ENCODE data around the gene OAT.

Gene OAT

DNA sequence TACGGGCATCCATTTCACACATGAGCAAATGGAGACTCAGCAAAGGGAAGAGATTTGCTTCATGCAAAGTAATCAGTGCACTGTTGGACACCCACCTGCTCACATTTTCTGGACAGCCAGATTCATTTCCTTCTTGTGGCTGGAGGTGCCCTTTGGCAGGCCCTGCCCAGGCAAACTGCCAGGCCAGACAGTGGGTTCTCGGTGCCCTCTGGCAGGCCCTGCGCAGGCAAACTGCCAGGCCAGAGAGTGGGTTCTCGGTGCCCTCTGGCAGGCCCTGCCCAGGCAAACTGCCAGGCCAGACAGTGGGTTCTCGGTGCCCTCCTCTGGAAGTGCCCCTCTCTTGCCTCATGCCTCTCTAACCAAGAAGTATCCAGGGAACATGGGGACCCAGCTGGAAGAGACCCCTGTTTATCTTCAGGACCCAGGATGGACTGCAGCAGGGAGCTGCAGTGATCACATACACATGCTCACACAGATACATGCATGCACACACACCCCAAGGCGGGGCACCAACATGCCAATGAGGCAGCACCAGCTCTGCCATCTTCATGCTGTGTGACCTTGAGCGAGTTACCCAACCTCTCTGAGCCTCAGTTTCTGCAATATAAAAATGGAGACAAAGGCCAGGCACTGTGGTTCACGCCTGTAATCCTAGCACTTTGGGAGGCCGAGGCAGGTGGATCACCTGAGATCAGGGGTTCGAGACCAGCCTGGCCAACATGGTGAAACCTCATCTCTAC, 67.1 kb downstream of the OAT start:
- Histone ChIP-seq H3K27ac (ENCODE audit: low read depth, low read length) (no peak overlapping the region), H3K27me3 (ENCODE audit: control insufficient read depth, insufficient read depth, low read length) (no peaks in the 10 kb centered on the region), H3K9ac (ENCODE audit: low read depth, low read length) (no peak overlapping the region), H3K4me1 (ENCODE audit: control insufficient read depth, insufficient read depth, low read length) (peaks cover 4% of the 10 kb centered on the region; the same call in 1 of the 2 replicates), H3K9me3 (ENCODE audit: control insufficient read depth, insufficient read depth, low read length) (no peaks in the 10 kb centered on the region), H3K4me3 (ENCODE audit: low read depth, low read length) (no peak overlapping the region), H3K36me3 (ENCODE audit: control insufficient read depth, insufficient read depth, low read length) (no peaks in the 10 kb centered on the region)

DNA sequence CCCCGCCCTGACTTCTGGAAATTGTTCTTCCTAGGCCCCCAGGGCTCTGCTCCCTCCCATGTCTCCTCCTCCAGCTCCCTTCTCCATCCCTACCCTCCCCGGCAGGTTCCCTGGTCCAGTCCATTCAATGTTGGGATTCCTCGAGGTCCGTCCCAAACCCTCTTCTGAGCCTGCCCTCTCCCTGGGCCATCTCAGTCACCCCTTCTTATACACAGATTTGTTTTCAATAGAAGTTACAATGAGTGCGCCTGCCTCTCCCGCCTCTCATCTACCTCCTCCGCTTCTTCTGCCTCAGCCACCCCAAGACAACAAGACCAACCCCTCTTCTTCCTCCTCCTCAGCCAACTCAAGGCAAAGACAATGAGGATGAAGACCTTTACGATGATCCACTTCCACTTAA, 67.9 kb downstream of the OAT start:
- no peak overlapping the region for H3K9ac ChIP-seq (ENCODE audit: low read depth, low read length)
- no peak overlapping the region for H3K4me3 ChIP-seq (ENCODE audit: low read depth, low read length)
- no peaks in the 10 kb centered on the region for H3K9me3 ChIP-seq (ENCODE audit: control insufficient read depth, insufficient read depth, low read length)
- H3K27me3 ChIP-seq (ENCODE audit: control insufficient read depth, insufficient read depth, low read length) = no peaks in the 10 kb centered on the region
- no peaks in the 10 kb centered on the region for H3K36me3 ChIP-seq (ENCODE audit: control insufficient read depth, insufficient read depth, low read length)
- peaks cover 4% of the 10 kb centered on the region; the same call in 1 of the 2 replicates for H3K4me1 ChIP-seq (ENCODE audit: control insufficient read depth, insufficient read depth, low read length)
- no peak overlapping the region for H3K27ac ChIP-seq (ENCODE audit: low read depth, low read length)

DNA sequence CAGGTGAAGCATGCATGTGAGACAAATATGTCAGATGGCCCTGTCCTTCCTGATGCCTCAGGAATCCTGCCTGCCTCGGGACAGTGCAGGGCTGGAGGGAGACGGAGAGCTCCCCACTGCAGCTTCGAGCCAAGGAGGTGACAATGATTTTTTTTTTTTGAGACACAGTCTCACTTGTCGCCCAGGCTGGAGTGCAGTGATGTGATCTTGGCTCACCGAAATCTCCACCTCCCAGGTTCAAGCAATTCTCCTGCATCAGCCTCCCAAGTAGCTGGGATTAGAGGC, 68.8 kb downstream of the OAT start:
- Histone ChIP-seq H3K36me3 (ENCODE audit: control insufficient read depth, insufficient read depth, low read length) (no peaks in the 10 kb centered on the region), H3K27ac (ENCODE audit: low read depth, low read length) (no peak overlapping the region), H3K9ac (ENCODE audit: low read depth, low read length) (no peak overlapping the region), H3K4me3 (ENCODE audit: low read depth, low read length) (no peak overlapping the region), H3K4me1 (ENCODE audit: control insufficient read depth, insufficient read depth, low read length) (peaks cover 1% of the 10 kb centered on the region; the same call in 1 of the 2 replicates), H3K9me3 (ENCODE audit: control insufficient read depth, insufficient read depth, low read length) (no peaks in the 10 kb centered on the region), H3K27me3 (ENCODE audit: control insufficient read depth, insufficient read depth, low read length) (no peaks in the 10 kb centered on the region)

DNA sequence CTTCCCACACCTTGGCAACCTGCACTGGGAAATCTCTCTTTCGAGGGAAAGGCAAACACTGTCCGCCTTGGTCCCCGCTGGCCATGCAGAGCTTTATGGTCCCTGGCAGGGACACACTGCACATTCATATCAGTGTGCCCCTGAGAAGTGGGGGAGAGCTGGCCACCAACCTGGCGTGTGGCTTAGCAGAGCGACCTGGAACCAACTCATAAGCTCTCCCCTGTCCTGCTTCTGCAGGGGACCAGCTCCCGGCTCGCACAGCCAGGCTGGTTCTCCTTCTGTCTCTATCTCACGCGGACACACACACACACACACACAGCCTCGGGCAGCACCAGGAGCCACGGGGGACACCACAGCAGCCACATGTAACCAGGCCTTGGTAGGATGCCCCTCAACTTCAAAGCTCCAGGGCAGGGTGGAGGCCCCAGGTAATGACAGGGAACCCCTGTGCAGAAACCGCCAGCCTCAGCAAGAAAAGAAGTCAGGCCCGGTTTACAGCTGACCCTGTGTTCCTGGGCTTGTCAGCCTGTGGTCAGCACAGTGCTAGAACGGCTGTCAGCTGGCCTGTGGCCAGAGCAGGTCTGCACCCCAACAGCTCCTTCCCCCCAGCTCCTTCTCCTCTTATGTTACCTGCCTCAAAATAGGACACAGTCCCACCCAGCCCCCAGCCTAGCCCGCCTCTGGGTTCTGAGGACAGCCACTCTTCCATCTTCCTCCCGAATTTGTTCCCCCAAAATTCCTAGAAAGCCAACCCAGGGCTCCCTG, 69.3 kb downstream of the OAT start:
- Histone ChIP-seq H3K27ac (ENCODE audit: low read depth, low read length) (no peak overlapping the region), H3K27me3 (ENCODE audit: control insufficient read depth, insufficient read depth, low read length) (no peaks in the 10 kb centered on the region), H3K4me3 (ENCODE audit: low read depth, low read length) (no peak overlapping the region), H3K9me3 (ENCODE audit: control insufficient read depth, insufficient read depth, low read length) (no peaks in the 10 kb centered on the region), H3K36me3 (ENCODE audit: control insufficient read depth, insufficient read depth, low read length) (no peaks in the 10 kb centered on the region), H3K9ac (ENCODE audit: low read depth, low read length) (no peak overlapping the region), H3K4me1 (ENCODE audit: control insufficient read depth, insufficient read depth, low read length) (no peaks in the 10 kb centered on the region)

DNA sequence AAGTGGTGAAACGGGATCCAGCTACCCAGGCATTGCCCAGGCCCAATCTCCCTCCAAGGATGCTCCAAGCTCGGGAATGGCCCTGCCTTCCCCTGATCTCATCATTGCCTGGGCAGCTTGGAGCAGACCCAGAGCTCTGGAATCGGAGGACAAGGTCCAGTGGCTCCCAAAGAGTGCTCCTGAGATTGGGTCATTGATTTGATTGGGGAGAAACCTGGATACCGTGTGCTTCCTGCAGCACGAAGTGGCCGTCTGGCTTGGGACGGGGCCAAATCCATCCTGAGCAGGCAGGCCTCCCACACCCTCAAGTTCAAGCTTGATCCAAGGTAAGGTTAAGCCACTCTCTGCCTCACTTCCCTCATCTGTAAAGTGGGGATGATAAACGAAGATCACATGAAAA, 69.9 kb downstream of the OAT start:
- H3K36me3 ChIP-seq (ENCODE audit: control insufficient read depth, insufficient read depth, low read length) = no peaks in the 10 kb centered on the region
- H3K27ac ChIP-seq (ENCODE audit: low read depth, low read length) = no peak overlapping the region
- no peaks in the 10 kb centered on the region for H3K4me1 ChIP-seq (ENCODE audit: control insufficient read depth, insufficient read depth, low read length)
- no peaks in the 10 kb centered on the region for H3K9me3 ChIP-seq (ENCODE audit: control insufficient read depth, insufficient read depth, low read length)
- no peak overlapping the region for H3K4me3 ChIP-seq (ENCODE audit: low read depth, low read length)
- H3K27me3 ChIP-seq (ENCODE audit: control insufficient read depth, insufficient read depth, low read length) = no peaks in the 10 kb centered on the region
- no peak overlapping the region for H3K9ac ChIP-seq (ENCODE audit: low read depth, low read length)

DNA sequence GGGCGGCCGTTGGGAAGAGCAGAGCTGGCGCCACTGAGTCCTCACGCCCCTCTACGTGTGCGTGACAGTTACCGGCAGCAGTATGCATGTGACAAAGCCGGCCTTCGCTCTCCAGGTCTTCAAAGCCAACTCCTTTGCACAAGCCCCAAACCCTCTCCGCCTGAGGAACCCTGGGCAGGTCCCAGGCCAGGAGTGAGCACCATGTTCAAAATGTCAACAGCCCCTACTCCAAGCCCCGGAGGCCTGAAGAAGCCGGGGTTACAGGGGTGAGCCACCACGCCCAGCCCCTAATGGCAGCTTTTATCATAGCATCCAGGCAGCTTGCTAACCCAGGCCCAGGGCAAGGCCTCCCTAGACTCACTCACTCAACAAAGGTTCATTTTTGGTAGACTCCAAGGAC, 70.8 kb downstream of the OAT start:
- no peak overlapping the region for H3K27ac ChIP-seq (ENCODE audit: low read depth, low read length)
- no peaks in the 10 kb centered on the region for H3K27me3 ChIP-seq (ENCODE audit: control insufficient read depth, insufficient read depth, low read length)

More for the DNA sequence above, 70.8 kb downstream of the OAT start:
- Histone ChIP-seq H3K4me1 (ENCODE audit: control insufficient read depth, insufficient read depth, low read length) (no peaks in the 10 kb centered on the region), H3K9me3 (ENCODE audit: control insufficient read depth, insufficient read depth, low read length) (no peaks in the 10 kb centered on the region), H3K9ac (ENCODE audit: low read depth, low read length) (no peak overlapping the region), H3K4me3 (ENCODE audit: low read depth, low read length) (no peak overlapping the region), H3K36me3 (ENCODE audit: control insufficient read depth, insufficient read depth, low read length) (no peaks in the 10 kb centered on the region)
